Panc1 (cell line): Measurements from ENCODE around the gene COX7C.

Experiments used
- POLR2AphosphoS5 ChIP-seq: IDR thresholded peaks from 2 replicates; pipeline ENCODE4 v1.6.1; 2012; ENCODE audit warnings: mild to moderate bottlenecking, low read depth, low read length, moderate library complexity
- REST ChIP-seq, 2 experiments: IDR thresholded peaks; 2 replicates each; pipeline ENCODE4 v1.6.1; 2011 to 2012; ENCODE audit warnings: low read depth in 2 of 2, control low read depth in 1 of 2, low read length in 1 of 2, mild to moderate bottlenecking in 1 of 2, moderate library complexity in 1 of 2; ENCODE audit not compliant: insufficient read depth in 1 of 2
- SIN3A ChIP-seq: IDR thresholded peaks from 2 replicates; pipeline ENCODE4 v1.6.1; 2012; ENCODE audit warnings: low read depth, mild to moderate bottlenecking, low read length, moderate library complexity, borderline replicate concordance; ENCODE audit not compliant: insufficient read depth
- TCF7L2 ChIP-seq: IDR thresholded peaks from 2 replicates; pipeline ENCODE4 v1.6.1; 2011; ENCODE audit warnings: mild to moderate bottlenecking, low read depth, low read length, inconsistent platforms
- TF ChIP-seq, protein P1 (sequence below): fragments of 450-650 bp; IDR thresholded peaks from 2 replicates; pipeline ENCODE4 v1.5.1; 2017; ENCODE audit warnings: mild to moderate bottlenecking

DNA sequence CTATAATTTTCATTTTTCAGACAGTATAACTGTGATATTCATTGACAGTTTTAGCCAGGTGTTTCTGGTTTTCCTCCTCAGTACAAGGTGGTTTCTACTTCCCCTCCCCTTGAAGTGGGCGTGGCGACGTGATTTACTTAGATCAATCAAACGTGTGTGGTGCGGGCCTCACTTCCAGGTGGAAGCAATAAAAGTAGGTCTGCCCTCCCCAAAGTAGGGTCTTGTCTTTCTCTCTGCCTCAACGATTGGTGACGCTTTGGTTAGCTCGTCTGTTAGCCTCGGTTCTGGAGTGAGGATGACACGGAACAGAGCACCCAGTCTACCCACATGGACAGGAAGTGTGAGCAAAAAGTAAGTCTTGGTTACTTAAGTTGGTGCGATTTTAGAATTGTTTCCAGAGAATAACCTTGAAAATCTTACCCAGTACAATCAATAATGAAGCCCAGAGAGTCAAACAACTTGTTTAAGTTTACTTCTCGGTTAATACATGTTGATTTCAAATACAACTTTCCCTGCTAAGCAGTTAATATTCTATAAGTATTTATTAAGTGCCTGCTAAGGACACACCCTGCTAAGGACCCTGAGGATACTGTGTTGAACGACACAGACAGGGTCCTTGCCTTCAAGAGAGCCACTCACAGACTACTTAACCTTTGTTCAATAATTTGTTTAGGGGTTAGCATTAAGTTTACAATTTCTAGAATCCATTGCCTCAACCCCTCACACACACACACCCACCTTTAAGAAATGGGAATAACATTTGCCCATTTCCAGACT lies 48.4 kb downstream of the COX7C start:
- TF ChIP-seq, protein P1, sequence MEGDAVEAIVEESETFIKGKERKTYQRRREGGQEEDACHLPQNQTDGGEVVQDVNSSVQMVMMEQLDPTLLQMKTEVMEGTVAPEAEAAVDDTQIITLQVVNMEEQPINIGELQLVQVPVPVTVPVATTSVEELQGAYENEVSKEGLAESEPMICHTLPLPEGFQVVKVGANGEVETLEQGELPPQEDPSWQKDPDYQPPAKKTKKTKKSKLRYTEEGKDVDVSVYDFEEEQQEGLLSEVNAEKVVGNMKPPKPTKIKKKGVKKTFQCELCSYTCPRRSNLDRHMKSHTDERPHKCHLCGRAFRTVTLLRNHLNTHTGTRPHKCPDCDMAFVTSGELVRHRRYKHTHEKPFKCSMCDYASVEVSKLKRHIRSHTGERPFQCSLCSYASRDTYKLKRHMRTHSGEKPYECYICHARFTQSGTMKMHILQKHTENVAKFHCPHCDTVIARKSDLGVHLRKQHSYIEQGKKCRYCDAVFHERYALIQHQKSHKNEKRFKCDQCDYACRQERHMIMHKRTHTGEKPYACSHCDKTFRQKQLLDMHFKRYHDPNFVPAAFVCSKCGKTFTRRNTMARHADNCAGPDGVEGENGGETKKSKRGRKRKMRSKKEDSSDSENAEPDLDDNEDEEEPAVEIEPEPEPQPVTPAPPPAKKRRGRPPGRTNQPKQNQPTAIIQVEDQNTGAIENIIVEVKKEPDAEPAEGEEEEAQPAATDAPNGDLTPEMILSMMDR, result no peak
- TF ChIP-seq POLR2AphosphoS5, result no peak
- no peak for TF ChIP-seq REST (IDR thresholded peaks at IDR 0.05; ENCODE audit: insufficient read depth in 1 of 2, low read depth in 2 of 2, low read length in 1 of 2)
- no peak for TF ChIP-seq TCF7L2
- no peak for TF ChIP-seq SIN3A
